GM23338 (cell line): ENCODE measurements around the gene HTRA2. TPM values are rescaled to one million over a fixed set of nuclear protein-coding genes. Genes with fewer than 3 reads are reported as not detected.

ENCODE experiments used
- ATAC-seq: fragments of 200-7000 bp; cut with Tn5 transposase; 3 replicates; pipeline ENCODE4 v1.9.1; 2020
- DNase-seq: peaks from one replicate; pipeline ENCODE4 v3.0.0-alpha.2; 2015; ENCODE audit warnings: low spot score
- H2AFZ ChIP-seq: fragments of 200-600 bp; sonication (generic); 2 replicates; pipeline ENCODE4 v1.8.0; 2016; ENCODE audit warnings: antibody characterized with exemption, mild to moderate bottlenecking, moderate library complexity
- H3F3A ChIP-seq: fragments of 200-600 bp; sonication (generic); replicated peaks from 2 replicates; pipeline ENCODE4 v1.8.0; 2017; ENCODE audit warnings: antibody characterized with exemption, mixed run types, low read depth
- H3K27ac ChIP-seq: fragments of 200-600 bp; sonication (generic); 2 replicates; pipeline ENCODE4 v1.6.1; 2016; ENCODE audit warnings: low read depth
- H3K27me3 ChIP-seq: fragments of 200-600 bp; sonication (generic); 2 replicates; pipeline ENCODE4 v1.8.0; 2016; ENCODE audit warnings: mild to moderate bottlenecking, mixed run types, moderate library complexity; ENCODE audit not compliant: insufficient read depth
- H3K36me3 ChIP-seq: fragments of 200-600 bp; sonication (generic); 2 replicates; pipeline ENCODE4 v1.8.0; 2016; ENCODE audit warnings: mild to moderate bottlenecking; ENCODE audit not compliant: insufficient read depth
- H3K4me1 ChIP-seq: fragments of 200-600 bp; sonication (generic); 2 replicates; pipeline ENCODE4 v1.8.0; 2016; ENCODE audit warnings: mild to moderate bottlenecking, moderate library complexity; ENCODE audit not compliant: insufficient read depth
- H3K4me2 ChIP-seq: fragments of 200-600 bp; sonication (generic); 2 replicates; pipeline ENCODE4 v1.7.1; 2017; ENCODE audit warnings: mixed run types
- H3K4me3 ChIP-seq: fragments of 200-600 bp; sonication (generic); 2 replicates; pipeline ENCODE4 v1.6.1; 2016; ENCODE audit warnings: mixed run types
- H3K79me2 ChIP-seq: fragments of 200-600 bp; sonication (generic); replicated peaks from 2 replicates; pipeline ENCODE4 v1.8.0; 2017; ENCODE audit warnings: mild to moderate bottlenecking; ENCODE audit not compliant: insufficient read depth
- H3K9me2 ChIP-seq: fragments of 200-600 bp; sonication (generic); 2 replicates; pipeline ENCODE4 v1.8.0; 2017; ENCODE audit not compliant: insufficient read depth
- H4K20me1 ChIP-seq: fragments of 200-600 bp; sonication (generic); replicated peaks from 2 replicates; pipeline ENCODE4 v1.8.0; 2017; ENCODE audit warnings: mild to moderate bottlenecking; ENCODE audit not compliant: insufficient read depth
- H3K27ac Mint-ChIP-seq: 2 replicates; pipeline ENCODE4 v1.8.0; 2020; ENCODE audit warnings: inconsistent platforms, mild to moderate bottlenecking, moderate library complexity, mixed read lengths
- H3K27me3 Mint-ChIP-seq: 3 replicates; pipeline ENCODE4 v1.8.0; 2022; ENCODE audit warnings: low read depth, mild to moderate bottlenecking, moderate library complexity, mixed read lengths, inconsistent platforms; ENCODE audit not compliant: insufficient read depth, poor library complexity
- H3K36me3 Mint-ChIP-seq: 3 replicates; pipeline ENCODE4 v1.8.0; 2021; ENCODE audit warnings: low read depth, mild to moderate bottlenecking, inconsistent platforms, moderate library complexity, mixed read lengths
- H3K4me1 Mint-ChIP-seq: 3 replicates; pipeline ENCODE4 v1.8.0; 2020; ENCODE audit warnings: mild to moderate bottlenecking, inconsistent platforms, mixed read lengths
- H3K4me3 Mint-ChIP-seq: 3 replicates; pipeline ENCODE4 v1.8.0; 2021; ENCODE audit warnings: moderate library complexity, mild to moderate bottlenecking, inconsistent platforms, mixed read lengths
- H3K9me3 Mint-ChIP-seq: 3 replicates; pipeline ENCODE4 v1.8.0; 2020; ENCODE audit warnings: moderate library complexity, mild to moderate bottlenecking, inconsistent platforms, mixed read lengths
- CREB1 ChIP-seq: fragments of 250-450 bp; sonication (Bioruptor Pico); IDR thresholded peaks from 2 replicates; pipeline ENCODE4 v1.5.0; 2020; ENCODE audit warnings: low read depth, mild to moderate bottlenecking, moderate library complexity
- EZH2 ChIP-seq: fragments of 200-600 bp; sonication (generic); IDR thresholded peaks from one replicate; pipeline ENCODE4 v1.8.0; 2017; ENCODE audit warnings: antibody characterized with exemption, mild to moderate bottlenecking, low read depth; ENCODE audit not compliant: unreplicated experiment
- JUNB ChIP-seq: IDR thresholded peaks from one replicate; pipeline ENCODE4 v1.6.1; 2016; ENCODE audit warnings: antibody characterized with exemption; ENCODE audit not compliant: unreplicated experiment
- POLR2AphosphoS5 ChIP-seq: IDR thresholded peaks from 2 replicates; pipeline ENCODE4 v1.6.1; 2016; ENCODE audit warnings: antibody characterized with exemption, low read depth
- STAT1 ChIP-seq: IDR thresholded peaks from one replicate; pipeline ENCODE4 v1.6.1; 2016; ENCODE audit warnings: antibody characterized with exemption; ENCODE audit not compliant: unreplicated experiment
- ZNF114 ChIP-seq: fragments of 250-450 bp; sonication (Bioruptor Pico); IDR thresholded peaks from 2 replicates; pipeline ENCODE4 v1.5.0; 2020; ENCODE audit warnings: mild to moderate bottlenecking, moderate library complexity
- ZNF331 ChIP-seq: fragments of 250-450 bp; sonication (Bioruptor Pico); IDR thresholded peaks from 2 replicates; pipeline ENCODE4 v1.5.0; 2020; ENCODE audit warnings: low read depth, mild to moderate bottlenecking, moderate library complexity
- polyA plus RNA-seq: library from polyadenylated mRNA; unstranded; fragments of >200 nt; fragmentation: Nextera tagmentation; extraction: Ambion mirVana; gene quantifications from 2 replicates; pipeline ENCODE4 v1.2.1, GENCODE V29; 2016
- total RNA-seq: library from RNA; depleted of rRNA; stranded (reverse); fragments of >200 nt; shearing (Covaris generic); gene quantifications from 2 replicates; pipeline ENCODE4 v1.2.3, GENCODE V29; 2014
- TF ChIP-seq, protein P1 (sequence below): fragments of 250-450 bp; sonication (Bioruptor Pico); IDR thresholded peaks from 2 replicates; pipeline ENCODE4 v1.5.0; 2020; ENCODE audit warnings: mild to moderate bottlenecking, moderate library complexity

The HTRA2 gene
- total and polyA plus RNA-seq, 2 experiments from 2014 or later = 17.8 to 19.7 TPM

DNA sequence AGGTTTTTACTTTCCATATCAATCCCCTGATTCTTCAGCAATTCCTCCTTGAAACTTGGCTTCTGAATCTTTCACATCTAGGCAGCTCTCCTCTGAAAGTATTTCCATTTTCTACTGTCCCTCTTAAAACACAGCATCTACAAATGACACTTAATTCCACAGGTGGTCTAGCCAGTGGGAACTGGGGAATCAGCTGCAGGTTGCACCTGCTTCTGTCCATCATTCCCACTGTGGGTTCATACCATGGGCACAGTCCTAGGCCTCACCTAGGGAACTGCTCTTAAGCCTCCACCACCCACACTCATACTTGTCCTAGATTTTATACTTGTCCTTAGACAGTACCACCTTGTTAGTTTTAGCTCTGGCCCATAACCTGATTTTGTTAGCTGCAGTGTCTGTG lies 21.8 kb downstream of the HTRA2 start (continued):
- TF ChIP-seq, protein P1, sequence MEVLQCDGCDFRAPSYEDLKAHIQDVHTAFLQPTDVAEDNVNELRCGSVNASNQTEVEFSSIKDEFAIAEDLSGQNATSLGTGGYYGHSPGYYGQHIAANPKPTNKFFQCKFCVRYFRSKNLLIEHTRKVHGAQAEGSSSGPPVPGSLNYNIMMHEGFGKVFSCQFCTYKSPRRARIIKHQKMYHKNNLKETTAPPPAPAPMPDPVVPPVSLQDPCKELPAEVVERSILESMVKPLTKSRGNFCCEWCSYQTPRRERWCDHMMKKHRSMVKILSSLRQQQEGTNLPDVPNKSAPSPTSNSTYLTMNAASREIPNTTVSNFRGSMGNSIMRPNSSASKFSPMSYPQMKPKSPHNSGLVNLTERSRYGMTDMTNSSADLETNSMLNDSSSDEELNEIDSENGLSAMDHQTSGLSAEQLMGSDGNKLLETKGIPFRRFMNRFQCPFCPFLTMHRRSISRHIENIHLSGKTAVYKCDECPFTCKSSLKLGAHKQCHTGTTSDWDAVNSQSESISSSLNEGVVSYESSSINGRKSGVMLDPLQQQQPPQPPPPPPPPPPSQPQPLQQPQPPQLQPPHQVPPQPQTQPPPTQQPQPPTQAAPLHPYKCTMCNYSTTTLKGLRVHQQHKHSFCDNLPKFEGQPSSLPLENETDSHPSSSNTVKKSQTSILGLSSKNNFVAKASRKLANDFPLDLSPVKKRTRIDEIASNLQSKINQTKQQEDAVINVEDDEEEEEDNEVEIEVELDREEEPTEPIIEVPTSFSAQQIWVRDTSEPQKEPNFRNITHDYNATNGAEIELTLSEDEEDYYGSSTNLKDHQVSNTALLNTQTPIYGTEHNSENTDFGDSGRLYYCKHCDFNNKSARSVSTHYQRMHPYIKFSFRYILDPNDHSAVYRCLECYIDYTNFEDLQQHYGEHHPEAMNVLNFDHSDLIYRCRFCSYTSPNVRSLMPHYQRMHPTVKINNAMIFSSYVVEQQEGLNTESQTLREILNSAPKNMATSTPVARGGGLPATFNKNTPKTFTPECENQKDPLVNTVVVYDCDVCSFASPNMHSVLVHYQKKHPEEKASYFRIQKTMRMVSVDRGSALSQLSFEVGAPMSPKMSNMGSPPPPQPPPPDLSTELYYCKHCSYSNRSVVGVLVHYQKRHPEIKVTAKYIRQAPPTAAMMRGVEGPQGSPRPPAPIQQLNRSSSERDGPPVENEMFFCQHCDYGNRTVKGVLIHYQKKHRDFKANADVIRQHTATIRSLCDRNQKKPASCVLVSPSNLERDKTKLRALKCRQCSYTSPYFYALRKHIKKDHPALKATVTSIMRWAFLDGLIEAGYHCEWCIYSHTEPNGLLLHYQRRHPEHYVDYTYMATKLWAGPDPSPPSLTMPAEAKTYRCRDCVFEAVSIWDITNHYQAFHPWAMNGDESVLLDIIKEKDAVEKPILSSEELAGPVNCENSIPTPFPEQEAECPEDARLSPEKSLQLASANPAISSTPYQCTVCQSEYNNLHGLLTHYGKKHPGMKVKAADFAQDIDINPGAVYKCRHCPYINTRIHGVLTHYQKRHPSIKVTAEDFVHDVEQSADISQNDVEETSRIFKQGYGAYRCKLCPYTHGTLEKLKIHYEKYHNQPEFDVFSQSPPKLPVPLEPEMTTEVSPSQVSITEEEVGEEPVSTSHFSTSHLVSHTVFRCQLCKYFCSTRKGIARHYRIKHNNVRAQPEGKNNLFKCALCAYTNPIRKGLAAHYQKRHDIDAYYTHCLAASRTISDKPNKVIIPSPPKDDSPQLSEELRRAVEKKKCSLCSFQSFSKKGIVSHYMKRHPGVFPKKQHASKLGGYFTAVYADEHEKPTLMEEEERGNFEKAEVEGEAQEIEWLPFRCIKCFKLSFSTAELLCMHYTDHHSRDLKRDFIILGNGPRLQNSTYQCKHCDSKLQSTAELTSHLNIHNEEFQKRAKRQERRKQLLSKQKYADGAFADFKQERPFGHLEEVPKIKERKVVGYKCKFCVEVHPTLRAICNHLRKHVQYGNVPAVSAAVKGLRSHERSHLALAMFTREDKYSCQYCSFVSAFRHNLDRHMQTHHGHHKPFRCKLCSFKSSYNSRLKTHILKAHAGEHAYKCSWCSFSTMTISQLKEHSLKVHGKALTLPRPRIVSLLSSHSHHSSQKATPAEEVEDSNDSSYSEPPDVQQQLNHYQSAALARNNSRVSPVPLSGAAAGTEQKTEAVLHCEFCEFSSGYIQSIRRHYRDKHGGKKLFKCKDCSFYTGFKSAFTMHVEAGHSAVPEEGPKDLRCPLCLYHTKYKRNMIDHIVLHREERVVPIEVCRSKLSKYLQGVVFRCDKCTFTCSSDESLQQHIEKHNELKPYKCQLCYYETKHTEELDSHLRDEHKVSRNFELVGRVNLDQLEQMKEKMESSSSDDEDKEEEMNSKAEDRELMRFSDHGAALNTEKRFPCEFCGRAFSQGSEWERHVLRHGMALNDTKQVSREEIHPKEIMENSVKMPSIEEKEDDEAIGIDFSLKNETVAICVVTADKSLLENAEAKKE (CRISPR knock-in tag) = no peak
- TF ChIP-seq STAT1 (no peak), ZNF331 (CRISPR knock-in tag) (no peak), CREB1 (CRISPR knock-in tag) (no peak)

DNA sequence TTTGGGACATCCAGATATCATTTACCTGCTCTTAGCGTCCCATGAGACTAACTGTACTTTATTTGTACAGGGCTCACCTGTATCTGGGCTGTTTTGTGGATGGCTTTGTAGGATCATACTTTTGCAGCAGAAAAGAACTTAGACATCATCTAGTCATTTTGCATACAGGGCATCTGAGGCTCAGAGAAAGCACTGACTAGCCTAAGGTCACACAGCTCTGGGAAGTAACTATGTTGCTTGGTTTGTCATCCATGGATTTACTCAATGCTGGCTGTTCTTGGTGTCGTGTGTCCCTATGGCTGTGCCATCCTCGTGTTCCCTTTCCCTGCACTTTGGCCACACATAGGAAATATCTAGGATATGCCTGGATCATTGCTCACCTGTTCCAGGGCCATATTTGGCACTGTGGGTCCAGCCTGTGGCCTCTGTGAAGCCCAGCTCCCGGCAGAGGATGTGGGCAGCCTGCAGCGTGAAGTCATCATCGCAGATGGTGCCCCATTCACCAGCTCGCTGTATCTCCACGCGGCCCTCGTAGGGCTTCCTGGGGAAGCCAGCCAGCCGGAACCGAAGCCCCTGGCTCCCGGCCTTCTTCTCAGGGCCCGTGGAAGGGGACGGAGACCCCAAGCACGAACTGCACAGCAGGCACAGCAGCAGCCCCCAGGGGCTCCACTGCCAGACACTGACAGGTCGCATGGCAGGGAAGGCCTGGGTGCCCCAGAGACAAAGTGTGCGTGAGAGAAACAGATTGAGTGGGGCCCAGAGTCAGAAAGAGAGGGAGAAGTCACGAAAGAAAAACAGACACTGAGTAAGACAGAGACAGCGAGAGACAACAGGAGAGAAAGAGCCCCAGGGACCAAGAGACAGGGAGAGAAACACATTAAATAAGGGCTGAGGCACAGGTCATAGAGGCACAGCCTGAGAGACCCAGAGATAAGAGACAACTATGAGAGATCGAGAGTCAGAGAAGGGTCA lies 22.5 kb downstream of the HTRA2 start:
- Mint-ChIP-seq H3K4me3 (peak overlapping the region; percentile 83), H3K27ac (no peak overlapping the region), H3K36me3 (peaks cover 6% of the 10 kb centered on the region; the same call in 1 of the 3 replicates), H3K9me3 (peaks cover 3% of the 10 kb centered on the region; the same call in 1 of the 3 replicates), H3K4me1 (peaks cover 26% of the 10 kb centered on the region), H3K27me3 (peaks cover 83% of the 10 kb centered on the region)
- H3K36me3 ChIP-seq = no peaks in the 10 kb centered on the region
- H3K27ac ChIP-seq = no peak overlapping the region
- H3K4me2 ChIP-seq = peak overlapping the region; percentile 96
- peaks cover 22% of the 10 kb centered on the region for H3K4me1 ChIP-seq
- no peaks in the 10 kb centered on the region for H3K9me2 ChIP-seq
- peak overlapping the region; percentile 93 for H3K4me3 ChIP-seq
- H4K20me1 ChIP-seq = no peaks in the 10 kb centered on the region; the same call in 1 of the 2 replicates
- DNase-seq (no peak), ATAC-seq (no peak)
- H2AFZ ChIP-seq = no peak overlapping the region
- peaks cover 7% of the 10 kb centered on the region for H3F3A ChIP-seq
- peaks cover 92% of the 10 kb centered on the region for H3K27me3 ChIP-seq
- H3K79me2 ChIP-seq = peaks cover 1% of the 10 kb centered on the region; the same call in 1 of the 2 replicates
- no peak for TF ChIP-seq STAT1
- TF ChIP-seq, protein P1 (CRISPR knock-in tag) = no peak
- no peak for TF ChIP-seq JUNB
- TF ChIP-seq ZNF114 (CRISPR knock-in tag) = no peak
- TF ChIP-seq EZH2 = no peak
- no peak for TF ChIP-seq POLR2AphosphoS5
